Measurements from ENCODE around the gene PDCD7. TPM values are rescaled to one million over a fixed set of nuclear protein-coding genes. Genes with fewer than 3 reads are reported as not detected.

The PDCD7 gene
- total and polyA plus RNA-seq, 2 of the 13 experiments (the other 11 are each of a cell fraction or from before 2014, with no cell fraction given), result 10.1 to 14.7 TPM

- H4K20me1 ChIP-seq (ENCODE audit: insufficient read depth, low read length), result no peaks in the 10 kb centered on the region
- CTCF ChIA-PET (ENCODE audit: low intra/inter-chr PET ratio, low total read pairs), result interaction anchor here (3.4 kb wide), 1 partner anchor 66 kb away, joined by 56 read pairs; no protein-coding TSS in a partner anchor
- in situ Hi-C loops (cut with HindIII; ENCODE audit: extremely low pct_ligation_motif_present, low pct_unique_long_range_greater_than_20kb), result no loop called here
- ATAC-seq, result no peak
- TF ChIP-seq SOX5 (CRISPR knock-in tag; IDR thresholded peaks at IDR 0.05; ENCODE audit: borderline replicate concordance), result no peak
- TF ChIP-seq, protein P1, sequence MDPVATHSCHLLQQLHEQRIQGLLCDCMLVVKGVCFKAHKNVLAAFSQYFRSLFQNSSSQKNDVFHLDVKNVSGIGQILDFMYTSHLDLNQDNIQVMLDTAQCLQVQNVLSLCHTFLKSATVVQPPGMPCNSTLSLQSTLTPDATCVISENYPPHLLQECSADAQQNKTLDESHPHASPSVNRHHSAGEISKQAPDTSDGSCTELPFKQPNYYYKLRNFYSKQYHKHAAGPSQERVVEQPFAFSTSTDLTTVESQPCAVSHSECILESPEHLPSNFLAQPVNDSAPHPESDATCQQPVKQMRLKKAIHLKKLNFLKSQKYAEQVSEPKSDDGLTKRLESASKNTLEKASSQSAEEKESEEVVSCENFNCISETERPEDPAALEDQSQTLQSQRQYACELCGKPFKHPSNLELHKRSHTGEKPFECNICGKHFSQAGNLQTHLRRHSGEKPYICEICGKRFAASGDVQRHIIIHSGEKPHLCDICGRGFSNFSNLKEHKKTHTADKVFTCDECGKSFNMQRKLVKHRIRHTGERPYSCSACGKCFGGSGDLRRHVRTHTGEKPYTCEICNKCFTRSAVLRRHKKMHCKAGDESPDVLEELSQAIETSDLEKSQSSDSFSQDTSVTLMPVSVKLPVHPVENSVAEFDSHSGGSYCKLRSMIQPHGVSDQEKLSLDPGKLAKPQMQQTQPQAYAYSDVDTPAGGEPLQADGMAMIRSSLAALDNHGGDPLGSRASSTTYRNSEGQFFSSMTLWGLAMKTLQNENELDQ (CRISPR knock-in tag; IDR thresholded peaks at IDR 0.05; ENCODE audit: borderline replicate concordance), result no peak
- no peak for TF ChIP-seq ZNF17 (CRISPR knock-in tag; IDR thresholded peaks at IDR 0.05)
- TF ChIP-seq SP5 (CRISPR knock-in tag; IDR thresholded peaks at IDR 0.05; ENCODE audit: borderline replicate concordance, low read depth), result no peak
- H3K27me3 ChIP-seq (ENCODE audit: control insufficient read depth in 1 of 2, insufficient read depth in 2 of 2, low read length in 2 of 2), result no peaks in the 10 kb centered on the region
- FAIRE-seq, result no peak
- WGBS (ENCODE audit: low lambda C conversion rate), result 100% methylated on average over 1 of the region's 5 CpGs
- no peak overlapping the region for H3K9ac ChIP-seq (ENCODE audit: insufficient read depth, low read depth, low read length)
- no peak overlapping the region for H3K27ac ChIP-seq (ENCODE audit: extremely low read length, insufficient read depth, low read length)
- no TSS peak for BruUV-seq (replicated peaks)
- H3K79me2 ChIP-seq (ENCODE audit: insufficient read depth, low read length), result no peaks in the 10 kb centered on the region
- DNase-seq (ENCODE audit: low spot score), result no peak
- H3K9me3 ChIP-seq (ENCODE audit: low read length), result no peaks in the 10 kb centered on the region
- intact Hi-C loops (cut with micrococcal nuclease; ENCODE audit: unreplicated experiment), result no loop called here
- H3K36me3 ChIP-seq (replicated peaks in 1 of 2; ENCODE audit: control insufficient read depth in 1 of 2, insufficient read depth in 2 of 2, low read length in 2 of 2), result peaks cover 6 to 13% of the 10 kb centered on the region in 2 experiments; a peak in 4 of 5 replicates
- H3K4me3 ChIP-seq (replicated peaks in 1 of 3; ENCODE audit: insufficient read depth in 1 of 3, low read depth in 2 of 3, low read length in 3 of 3), result no peak overlapping the region
- no peak overlapping the region for H2AFZ ChIP-seq (ENCODE audit: low read length)
- H3K4me2 ChIP-seq (ENCODE audit: low read depth, low read length), result no peak overlapping the region
- POLR2A ChIA-PET, result no interaction called here
- peaks cover 17% of the 10 kb centered on the region for H3K4me1 ChIP-seq (ENCODE audit: insufficient read depth, low read length)
Observed at GRCh38 chr15:65099336-65099735, 34.3 kb downstream of the PDCD7 start.

DNA sequence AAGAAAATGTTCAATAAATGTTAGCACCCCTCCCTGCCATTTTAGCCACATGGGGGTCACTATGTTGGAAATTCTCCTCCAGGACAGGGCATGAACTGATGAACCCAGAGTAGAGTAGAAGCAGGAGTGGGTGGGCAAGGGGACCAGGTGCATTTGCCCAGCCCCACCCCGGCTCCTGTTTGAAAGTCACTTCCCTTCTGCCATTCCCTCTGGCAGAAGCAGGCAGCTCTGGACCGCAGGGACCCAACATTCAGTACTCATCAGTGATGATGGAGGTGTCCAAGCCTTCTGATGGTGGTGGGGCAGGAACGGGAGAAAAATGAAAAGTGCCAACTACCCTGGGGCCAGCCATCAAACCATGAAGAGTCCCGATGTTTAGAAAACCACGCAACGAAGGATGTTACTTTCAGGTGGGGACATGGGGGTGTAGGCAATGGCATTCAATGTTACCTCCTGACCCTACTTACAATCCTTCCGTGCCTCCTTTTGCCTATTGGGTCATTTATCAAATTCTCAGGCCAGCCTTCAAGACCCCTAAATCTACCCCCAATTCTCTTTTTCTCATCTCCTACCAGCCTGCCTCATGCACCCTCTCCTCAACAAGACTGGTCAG lies 35.9 kb downstream of the PDCD7 start:
- Histone ChIP-seq H3K9me3 (ENCODE audit: low read length) (no peaks in the 10 kb centered on the region), H4K20me1 (ENCODE audit: insufficient read depth, low read length) (no peaks in the 10 kb centered on the region), H3K27ac (ENCODE audit: extremely low read length, insufficient read depth, low read length) (no peak overlapping the region), H3K36me3 (replicated peaks in 1 of 2; ENCODE audit: control insufficient read depth in 1 of 2, insufficient read depth in 2 of 2, low read length in 2 of 2) (peaks cover 6 to 13% of the 10 kb centered on the region in 2 experiments; a peak in 4 of 5 replicates), H3K79me2 (ENCODE audit: insufficient read depth, low read length) (no peaks in the 10 kb centered on the region), H3K4me2 (ENCODE audit: low read depth, low read length) (no peak overlapping the region), H3K4me3 (replicated peaks in 1 of 3; ENCODE audit: insufficient read depth in 1 of 3, low read depth in 2 of 3, low read length in 3 of 3) (no peak overlapping the region), H3K4me1 (ENCODE audit: insufficient read depth, low read length) (peaks cover 26% of the 10 kb centered on the region), H2AFZ (ENCODE audit: low read length) (no peak overlapping the region), H3K9ac (ENCODE audit: insufficient read depth, low read depth, low read length) (no peak overlapping the region), H3K27me3 (ENCODE audit: control insufficient read depth in 1 of 2, insufficient read depth in 2 of 2, low read length in 2 of 2) (no peaks in the 10 kb centered on the region)
- POLR2A ChIA-PET, result no interaction called here
- FAIRE-seq, result no peak
- intact Hi-C loops (cut with micrococcal nuclease; ENCODE audit: unreplicated experiment) (no loop called here), in situ Hi-C loops (cut with HindIII; ENCODE audit: extremely low pct_ligation_motif_present, low pct_unique_long_range_greater_than_20kb) (no loop called here)
- DNase-seq (ENCODE audit: low spot score), result no peak
- no TSS peak for BruUV-seq (replicated peaks)
- no peak for ATAC-seq
- CTCF ChIA-PET (ENCODE audit: low intra/inter-chr PET ratio, low total read pairs), result interaction anchor here (0.7 kb wide), 1 partner anchor 65 kb away, joined by 3 read pairs; no protein-coding TSS in a partner anchor
- 95% methylated on average over 7 of the region's 7 CpGs for WGBS (ENCODE audit: low lambda C conversion rate)
- no peak for TF ChIP-seq PRPF4 (IDR thresholded peaks at IDR 0.05; ENCODE audit: low read depth, low read length, poor library complexity, severe bottlenecking)
- no peak for TF ChIP-seq KLF15 (CRISPR knock-in tag; IDR thresholded peaks at IDR 0.05; ENCODE audit: borderline replicate concordance)
- no peak for TF ChIP-seq ZNF777 (CRISPR knock-in tag; IDR thresholded peaks at IDR 0.05)
- TF ChIP-seq AHDC1 (CRISPR knock-in tag; IDR thresholded peaks at IDR 0.05; ENCODE audit: borderline replicate concordance), result no peak
- TF ChIP-seq ZNF30 (CRISPR knock-in tag; IDR thresholded peaks at IDR 0.05), result no peak

Measured in HepG2 (cell line).